Fibroblast of villous mesenchyme (primary cell): ENCODE measurements around the gene PLEKHA8. TPM values are rescaled to one million over a fixed set of nuclear protein-coding genes. Genes with fewer than 3 reads are reported as not detected.

Experiments used
- DNase-seq: peaks from one replicate; pipeline ENCODE4 v3.0.0-alpha.2; 2010; ENCODE audit warnings: low read depth
- H3K4me3 ChIP-seq: 2 replicates; pipeline ENCODE4 v1.5.1; 2011; ENCODE audit warnings: low read depth, mild to moderate bottlenecking, low read length
- CTCF ChIP-seq: IDR thresholded peaks from 2 replicates; pipeline ENCODE4 v1.5.1; 2012; ENCODE audit warnings: low read depth, mild to moderate bottlenecking, low read length; ENCODE audit not compliant: insufficient read depth
- total RNA-seq: library from RNA; depleted of rRNA; stranded (reverse); fragments of >200 nt; gene quantifications from 2 replicates; pipeline ENCODE4 v1.2.3, GENCODE V29; 2012

The PLEKHA8 gene
- total RNA-seq, 1 donor = 17.7 TPM

GRCh38 chr7:30028749-30029635 is 780 bp downstream of the PLEKHA8 start:
- H3K4me3 ChIP-seq = peak overlapping the region; percentile 81
- DNase-seq = peak; percentile 38

DNA sequence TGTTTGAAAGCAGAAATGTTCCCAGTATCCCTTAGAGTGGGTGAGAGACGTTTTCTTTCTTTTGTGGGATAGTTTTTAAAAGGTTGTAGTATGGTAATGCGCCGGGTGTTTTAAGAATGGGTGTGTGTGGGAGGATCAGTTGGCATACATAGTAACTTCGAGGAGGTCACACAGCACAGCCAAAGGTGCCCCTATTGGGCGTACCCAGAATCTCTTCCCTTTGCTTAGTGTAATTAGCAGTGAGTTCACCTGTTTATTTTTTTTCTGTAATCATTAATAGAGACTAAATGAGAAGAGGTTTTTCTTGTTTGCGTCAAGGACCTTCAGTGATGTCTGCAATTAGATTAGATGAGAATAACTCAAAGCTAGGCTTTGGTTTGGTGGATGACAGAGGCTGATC is 1.5 kb downstream of the PLEKHA8 start:
- H3K4me3 ChIP-seq = peak overlapping the region; percentile 81
- no peak for TF ChIP-seq CTCF
- no peak for DNase-seq

More at GRCh38 chr7:30028749-30029635, 780 bp downstream of the PLEKHA8 start:
- no peak for TF ChIP-seq CTCF

DNA sequence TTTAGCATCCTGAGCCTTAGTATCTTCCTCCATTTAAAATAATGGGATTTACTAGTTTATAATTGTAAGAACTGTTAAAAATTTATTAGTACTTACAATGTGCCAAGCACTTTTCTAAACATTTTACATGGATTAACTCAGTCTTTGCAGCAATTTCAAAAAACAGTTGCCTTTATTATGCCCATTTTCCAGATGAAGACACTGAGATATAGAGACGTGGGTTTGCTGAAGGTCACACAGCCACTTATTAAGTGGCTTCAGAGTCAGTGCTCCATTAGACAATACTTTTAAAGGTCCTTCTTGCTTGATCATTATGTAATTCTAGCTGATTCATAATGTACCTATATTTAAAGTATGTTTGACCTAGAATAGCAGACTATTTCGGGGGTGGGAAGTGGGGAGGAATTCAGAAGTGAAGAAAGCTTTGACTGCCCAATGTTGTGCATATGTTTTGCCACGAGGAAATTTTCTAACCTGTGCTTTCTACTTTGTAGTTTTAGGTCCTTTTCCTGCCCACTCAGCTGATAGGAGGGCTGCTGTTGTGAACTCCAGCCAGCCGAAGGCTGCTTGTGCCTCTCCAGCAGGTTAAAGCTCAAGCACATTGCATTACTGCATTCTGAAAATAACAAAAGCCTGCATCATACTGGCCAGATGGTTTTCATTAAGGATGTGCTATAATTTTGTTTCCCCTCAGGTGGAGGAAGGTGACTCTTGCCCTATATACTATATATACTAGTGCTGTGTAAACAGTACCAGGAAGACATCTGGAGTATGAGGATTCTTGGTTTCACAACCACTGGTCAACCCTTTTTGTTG is 4.3 kb downstream of the PLEKHA8 start:
- no peak overlapping the region for H3K4me3 ChIP-seq
- peak; percentile 86 for DNase-seq
- TF ChIP-seq CTCF = no peak

DNA sequence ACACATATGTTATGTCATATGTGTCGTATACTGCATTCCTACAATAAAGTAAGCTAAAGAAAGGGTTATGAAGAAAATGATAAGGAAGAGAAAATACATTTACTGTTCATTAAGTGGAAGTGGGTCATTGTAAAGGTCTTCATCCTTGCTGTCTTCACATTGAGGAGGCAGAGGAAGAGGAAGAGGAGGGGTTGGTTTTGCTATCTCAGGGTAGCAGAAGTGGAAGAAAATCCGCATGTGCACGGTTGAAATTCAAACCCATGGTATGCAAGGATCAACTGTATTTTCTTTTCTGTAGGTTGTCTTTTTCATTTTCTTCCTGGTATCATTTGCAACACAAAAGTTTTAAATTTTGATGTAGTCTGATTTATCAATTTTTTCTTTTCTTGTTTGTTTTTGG is 6.3 kb downstream of the PLEKHA8 start:
- no peak for TF ChIP-seq CTCF
- DNase-seq = no peak
- H3K4me3 ChIP-seq = no peak overlapping the region

- no peak for DNase-seq
- no peak for TF ChIP-seq CTCF
- no peak overlapping the region for H3K4me3 ChIP-seq
Observed at GRCh38 chr7:30036220-30036619, 8.0 kb downstream of the PLEKHA8 start.

- no peak for TF ChIP-seq CTCF
- no peak overlapping the region for H3K4me3 ChIP-seq
- peak; percentile 79 for DNase-seq
Observed at GRCh38 chr7:30038196-30038980, 10.2 kb downstream of the PLEKHA8 start.
